ENCODE results near the gene EGR2. TPM values are rescaled to one million over a fixed set of nuclear protein-coding genes. Genes with fewer than 3 reads are reported as not detected.
A peak's percentile ranks its signal among the peaks of the same experiment; 100 is the strongest.
"Not testable (repeated sequence)": the region's sequence is repeated elsewhere in the genome, so short reads cannot be mapped to it uniquely, and the experiment has no call there.

Gene EGR2
- total and polyA plus RNA-seq, 2 experiments from 2014 or later = 0.76 to 2.2 TPM

GRCh38 chr10:62792261-62792660 lies 23.9 kb downstream of the EGR2 start:
- no peaks in the 10 kb centered on the region for H3K9me3 ChIP-seq (ENCODE audit: low read depth)
- H3K36me3 ChIP-seq (ENCODE audit: low read depth) = no peaks in the 10 kb centered on the region
- H2AFZ ChIP-seq = no peak overlapping the region
- TF ChIP-seq EZH2phosphoT487 (IDR thresholded peaks at IDR 0.05; ENCODE audit: insufficient read depth, low read depth) = no peak
- TF ChIP-seq EZH2 (IDR thresholded peaks at IDR 0.05; ENCODE audit: insufficient read depth, poor library complexity, severe bottlenecking) = no peak
- no peak for DNase-seq
- H3K79me2 ChIP-seq (ENCODE audit: insufficient read depth) = no peaks in the 10 kb centered on the region
- H3K27ac ChIP-seq = no peak overlapping the region
- no peaks in the 10 kb centered on the region for H4K20me1 ChIP-seq (ENCODE audit: insufficient read depth)
- no peaks in the 10 kb centered on the region for H3K9me2 ChIP-seq (ENCODE audit: insufficient read depth)
- peaks cover 9% of the 10 kb centered on the region; the same call in 1 of the 2 replicates for H3K4me1 ChIP-seq (ENCODE audit: insufficient read depth)
- H3K4me2 ChIP-seq (ENCODE audit: unreplicated experiment) = no peak overlapping the region
- in situ Hi-C loops (cut with MboI) = no loop called here
- WGBS, 2 experiments (ENCODE audit: low coverage in 1 of 2, low lambda C conversion rate in 2 of 2, missing lambda C conversion rate in 2 of 2) = 65 to 71% methylated on average over 5 of the region's 5 CpGs
- H3K9ac ChIP-seq = no peak overlapping the region
- H3K27me3 ChIP-seq (replicated peaks; ENCODE audit: insufficient read depth) = no peaks in the 10 kb centered on the region
- no peaks in the 10 kb centered on the region for H3F3A ChIP-seq (ENCODE audit: insufficient read depth)
- no peak overlapping the region for H3K4me3 ChIP-seq

GRCh38 chr10:62790571-62790970 lies 25.6 kb downstream of the EGR2 start:
- no peaks in the 10 kb centered on the region for H3F3A ChIP-seq (ENCODE audit: insufficient read depth)
- H4K20me1 ChIP-seq (ENCODE audit: insufficient read depth) = no peaks in the 10 kb centered on the region
- no peaks in the 10 kb centered on the region for H3K36me3 ChIP-seq (ENCODE audit: low read depth)
- H3K9me2 ChIP-seq (ENCODE audit: insufficient read depth) = no peaks in the 10 kb centered on the region
- H2AFZ ChIP-seq = no peak overlapping the region
- no peaks in the 10 kb centered on the region for H3K79me2 ChIP-seq (ENCODE audit: insufficient read depth)
- no peak overlapping the region for H3K9ac ChIP-seq
- no peak overlapping the region for H3K4me3 ChIP-seq
- peaks cover 9% of the 10 kb centered on the region; the same call in 1 of the 2 replicates for H3K4me1 ChIP-seq (ENCODE audit: insufficient read depth)
- in situ Hi-C loops (cut with MboI) = no loop called here
- no peak for TF ChIP-seq EZH2phosphoT487 (IDR thresholded peaks at IDR 0.05; ENCODE audit: insufficient read depth, low read depth)
- no peak for TF ChIP-seq EZH2 (IDR thresholded peaks at IDR 0.05; ENCODE audit: insufficient read depth, poor library complexity, severe bottlenecking)
- no peak overlapping the region for H3K27ac ChIP-seq
- H3K27me3 ChIP-seq (replicated peaks; ENCODE audit: insufficient read depth) = no peaks in the 10 kb centered on the region
- no peak overlapping the region for H3K4me2 ChIP-seq (ENCODE audit: unreplicated experiment)
- no peaks in the 10 kb centered on the region for H3K9me3 ChIP-seq (ENCODE audit: low read depth)
- 59 to 69% methylated on average over 2 of the region's 2 CpGs for WGBS, 2 experiments (ENCODE audit: low coverage in 1 of 2, low lambda C conversion rate in 2 of 2, missing lambda C conversion rate in 2 of 2)
- DNase-seq = no peak

GRCh38 chr10:62790019-62790555 lies 26.1 kb downstream of the EGR2 start:
- Histone ChIP-seq H4K20me1 (ENCODE audit: insufficient read depth) (no peaks in the 10 kb centered on the region), H3K4me3 (no peak overlapping the region), H3K4me2 (ENCODE audit: unreplicated experiment) (no peak overlapping the region), H2AFZ (no peak overlapping the region), H3K9ac (no peak overlapping the region), H3K79me2 (ENCODE audit: insufficient read depth) (no peaks in the 10 kb centered on the region), H3K4me1 (ENCODE audit: insufficient read depth) (peaks cover 9% of the 10 kb centered on the region; the same call in 1 of the 2 replicates), H3F3A (ENCODE audit: insufficient read depth) (no peaks in the 10 kb centered on the region), H3K9me2 (ENCODE audit: insufficient read depth) (no peaks in the 10 kb centered on the region), H3K9me3 (ENCODE audit: low read depth) (no peaks in the 10 kb centered on the region), H3K27ac (no peak overlapping the region), H3K36me3 (ENCODE audit: low read depth) (no peaks in the 10 kb centered on the region), H3K27me3 (replicated peaks; ENCODE audit: insufficient read depth) (no peaks in the 10 kb centered on the region)
- 73 to 74% methylated on average over 14 of the region's 14 CpGs for WGBS, 2 experiments (ENCODE audit: low coverage in 1 of 2, low lambda C conversion rate in 2 of 2, missing lambda C conversion rate in 2 of 2)
- no peak for DNase-seq
- in situ Hi-C loops (cut with MboI) = no loop called here
- TF ChIP-seq EZH2 (IDR thresholded peaks at IDR 0.05; ENCODE audit: insufficient read depth, poor library complexity, severe bottlenecking) (no peak), EZH2phosphoT487 (IDR thresholded peaks at IDR 0.05; ENCODE audit: insufficient read depth, low read depth) (no peak)

- Histone ChIP-seq H3K9me3 (ENCODE audit: low read depth) (no peaks in the 10 kb centered on the region), H3K9ac (no peak overlapping the region), H3F3A (ENCODE audit: insufficient read depth) (no peaks in the 10 kb centered on the region), H3K27ac (no peak overlapping the region), H3K4me2 (ENCODE audit: unreplicated experiment) (no peak overlapping the region), H3K4me3 (no peak overlapping the region), H3K9me2 (ENCODE audit: insufficient read depth) (no peaks in the 10 kb centered on the region), H2AFZ (no peak overlapping the region), H3K36me3 (ENCODE audit: low read depth) (no peaks in the 10 kb centered on the region), H3K4me1 (ENCODE audit: insufficient read depth) (peaks cover under 1% of the 10 kb centered on the region; the same call in 1 of the 2 replicates), H4K20me1 (ENCODE audit: insufficient read depth) (no peaks in the 10 kb centered on the region), H3K27me3 (replicated peaks; ENCODE audit: insufficient read depth) (no peaks in the 10 kb centered on the region), H3K79me2 (ENCODE audit: insufficient read depth) (no peaks in the 10 kb centered on the region)
- DNase-seq = peak; percentile 26
- in situ Hi-C loops (cut with MboI) = no loop called here
- 66 to 71% methylated on average over 9 of the region's 9 CpGs for WGBS, 2 experiments (ENCODE audit: low coverage in 1 of 2, low lambda C conversion rate in 2 of 2, missing lambda C conversion rate in 2 of 2)
- TF ChIP-seq EZH2phosphoT487 (IDR thresholded peaks at IDR 0.05; ENCODE audit: insufficient read depth, low read depth) = no peak
- no peak for TF ChIP-seq EZH2 (IDR thresholded peaks at IDR 0.05; ENCODE audit: insufficient read depth, poor library complexity, severe bottlenecking)
Measured at GRCh38 chr10:62788861-62789467, 27.2 kb downstream of the EGR2 start.

- DNase-seq; H3K27me3 ChIP-seq (replicated peaks; ENCODE audit: insufficient read depth); H3K9ac ChIP-seq; H3K9me3 ChIP-seq (ENCODE audit: low read depth); in situ Hi-C loops (cut with MboI); H2AFZ ChIP-seq; H3K9me2 ChIP-seq (ENCODE audit: insufficient read depth); H3K4me3 ChIP-seq; H3K36me3 ChIP-seq (ENCODE audit: low read depth); H3F3A ChIP-seq (ENCODE audit: insufficient read depth); H3K4me2 ChIP-seq (ENCODE audit: unreplicated experiment); H3K79me2 ChIP-seq (ENCODE audit: insufficient read depth); H4K20me1 ChIP-seq (ENCODE audit: insufficient read depth); H3K27ac ChIP-seq; H3K4me1 ChIP-seq (ENCODE audit: insufficient read depth): not testable (repeated sequence)
- WGBS, 2 experiments (ENCODE audit: low coverage in 1 of 2, low lambda C conversion rate in 2 of 2, missing lambda C conversion rate in 2 of 2) = 74 to 92% methylated on average over 2 of the region's 2 CpGs
Measured at GRCh38 chr10:62788285-62788684, 27.9 kb downstream of the EGR2 start.

GRCh38 chr10:62784537-62784936 lies 31.6 kb downstream of the EGR2 start:
- H4K20me1 ChIP-seq (ENCODE audit: insufficient read depth); H3F3A ChIP-seq (ENCODE audit: insufficient read depth); H3K36me3 ChIP-seq (ENCODE audit: low read depth); H2AFZ ChIP-seq; H3K27me3 ChIP-seq (replicated peaks; ENCODE audit: insufficient read depth); H3K79me2 ChIP-seq (ENCODE audit: insufficient read depth); H3K9ac ChIP-seq; H3K4me3 ChIP-seq; DNase-seq; H3K4me1 ChIP-seq (ENCODE audit: insufficient read depth); H3K27ac ChIP-seq; H3K9me3 ChIP-seq (ENCODE audit: low read depth); H3K4me2 ChIP-seq (ENCODE audit: unreplicated experiment); in situ Hi-C loops (cut with MboI); H3K9me2 ChIP-seq (ENCODE audit: insufficient read depth): not testable (repeated sequence)
- WGBS, 2 experiments (ENCODE audit: low coverage in 1 of 2, low lambda C conversion rate in 2 of 2, missing lambda C conversion rate in 2 of 2) = 81 to 90% methylated on average over 3 of the region's 3 CpGs
